ENCODE results near the gene MAK.
A peak's percentile ranks its signal among the peaks of the same experiment; 100 is the strongest.

MAK gene

DNA sequence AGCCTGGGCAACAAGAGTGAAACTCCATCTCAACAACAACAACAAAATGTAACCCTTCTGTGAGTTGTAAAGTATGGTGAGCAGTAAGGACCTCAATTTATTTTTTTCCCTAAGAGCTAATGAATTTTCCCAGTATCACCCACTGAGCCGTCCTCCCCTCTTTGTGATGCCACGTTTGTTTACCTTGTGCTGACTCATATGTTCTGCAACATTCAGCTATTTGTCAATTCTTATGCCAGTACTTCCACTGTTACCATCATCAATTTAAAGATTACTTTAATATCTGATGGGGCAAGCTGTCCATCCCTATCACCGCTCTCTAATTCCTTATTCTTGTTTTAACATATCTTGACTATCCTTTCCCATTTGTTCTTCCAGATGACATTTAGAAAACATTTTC is 37.5 kb downstream of the MAK start:
- H3K4me3 ChIP-seq (ENCODE audit: low read depth, low read length), result no peak overlapping the region
- TF ChIP-seq CTCF (conservative IDR thresholded peaks at IDR 0.05; ENCODE audit: low read depth, low read length), result no peak
- peak; percentile 55 for DNase-seq (ENCODE audit: low read depth)

DNA sequence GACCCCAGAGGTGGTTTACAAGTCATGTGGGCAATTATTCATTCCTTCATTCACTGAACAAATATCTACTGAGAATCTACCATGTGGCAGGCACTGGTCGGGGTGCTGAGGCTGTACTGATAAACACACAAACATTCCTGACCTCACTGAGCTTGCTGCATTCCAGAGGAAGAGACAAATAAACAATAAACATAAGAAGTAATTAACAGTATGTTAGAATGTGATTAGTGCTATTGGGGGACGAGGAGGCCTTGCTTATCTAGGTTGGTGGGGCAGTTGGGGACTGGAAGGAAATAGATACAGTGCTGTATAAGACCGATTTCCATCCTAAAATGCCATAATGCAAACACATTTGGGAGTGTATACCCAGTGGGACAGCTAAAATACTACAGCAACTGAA is 44.1 kb downstream of the MAK start:
- no peak overlapping the region for H3K4me3 ChIP-seq (ENCODE audit: low read depth, low read length)
- no peak for TF ChIP-seq CTCF (conservative IDR thresholded peaks at IDR 0.05; ENCODE audit: low read depth, low read length)
- DNase-seq (ENCODE audit: low read depth), result peak; percentile 12

GRCh38 chr6:10793695-10794094 is 44.6 kb downstream of the MAK start:
- TF ChIP-seq CTCF (conservative IDR thresholded peaks at IDR 0.05; ENCODE audit: low read depth, low read length), result no peak
- no peak for DNase-seq (ENCODE audit: low read depth)
- H3K4me3 ChIP-seq (ENCODE audit: low read depth, low read length), result no peak overlapping the region

DNA sequence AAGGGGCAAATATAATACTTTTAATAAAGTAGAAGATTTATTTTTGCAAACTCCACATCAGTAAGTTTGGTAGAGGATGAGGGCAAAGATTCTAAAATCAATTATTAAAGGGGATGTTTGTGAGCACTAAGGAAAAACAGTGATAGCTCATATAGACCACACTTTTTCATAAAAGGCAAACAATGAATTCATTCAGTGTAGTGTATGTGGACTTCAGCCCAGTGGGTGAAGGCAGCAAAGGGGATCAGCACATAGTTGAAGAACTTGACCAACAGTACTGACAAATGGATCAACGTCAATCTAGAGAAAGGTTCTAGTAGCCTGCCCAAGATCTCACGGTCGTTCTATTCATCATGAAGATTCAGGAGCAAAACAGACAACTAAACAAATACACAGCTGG is 45.3 kb downstream of the MAK start:
- TF ChIP-seq CTCF (conservative IDR thresholded peaks at IDR 0.05; ENCODE audit: low read depth, low read length), result no peak
- no peak for DNase-seq (ENCODE audit: low read depth)
- H3K4me3 ChIP-seq (ENCODE audit: low read depth, low read length), result no peak overlapping the region

DNA sequence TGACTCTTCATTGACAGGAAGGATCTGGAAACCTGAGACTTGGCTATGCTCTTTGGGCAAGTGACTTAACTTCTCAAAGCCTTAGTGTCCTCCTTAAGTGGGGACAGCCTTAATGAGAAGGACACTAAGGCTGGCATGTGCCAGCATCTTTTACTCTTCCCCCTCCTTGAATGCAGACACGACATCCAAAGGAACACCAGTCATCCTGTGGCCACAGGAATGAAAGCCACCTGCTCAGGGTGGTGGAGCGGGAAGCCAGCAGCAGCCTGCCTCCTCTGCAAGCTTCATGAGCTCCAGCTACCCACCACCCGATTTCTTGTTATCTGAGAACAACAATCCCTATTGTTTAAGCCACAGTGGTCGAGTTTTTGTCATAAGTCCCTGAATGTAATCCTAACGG is 46.2 kb downstream of the MAK start:
- no peak for DNase-seq (ENCODE audit: low read depth)

GRCh38 chr6:10791673-10792072 is 46.7 kb downstream of the MAK start:
- H3K4me3 ChIP-seq (ENCODE audit: low read depth, low read length), result no peak overlapping the region

More for the DNA sequence above, 46.2 kb downstream of the MAK start:
- no peak overlapping the region for H3K4me3 ChIP-seq (ENCODE audit: low read depth, low read length)
- no peak for TF ChIP-seq CTCF (conservative IDR thresholded peaks at IDR 0.05; ENCODE audit: low read depth, low read length)

More at GRCh38 chr6:10791673-10792072, 46.7 kb downstream of the MAK start:
- TF ChIP-seq CTCF (conservative IDR thresholded peaks at IDR 0.05; ENCODE audit: low read depth, low read length), result no peak
- no peak for DNase-seq (ENCODE audit: low read depth)
